AG08396 (cell line): Measurements from ENCODE around the gene PTPN1.
A peak's percentile ranks its signal among the peaks of the same experiment; 100 is the strongest.
"Not testable (repeated sequence)": the region's sequence is repeated elsewhere in the genome, so short reads cannot be mapped to it uniquely, and the experiment has no call there.

Experiments used
- DNase-seq: peaks from one replicate; pipeline ENCODE4 v3.0.0; 2012; ENCODE audit warnings: low spot score, mixed read lengths

Gene PTPN1

GRCh38 chr20:50509923-50510705, at the start of gene PTPN1:
PTPN1 (plus strand) TSS chr20:50510383; CDS start chr20:50510528, 145 bp downstream.
- DNase-seq = peak; percentile 98

DNA sequence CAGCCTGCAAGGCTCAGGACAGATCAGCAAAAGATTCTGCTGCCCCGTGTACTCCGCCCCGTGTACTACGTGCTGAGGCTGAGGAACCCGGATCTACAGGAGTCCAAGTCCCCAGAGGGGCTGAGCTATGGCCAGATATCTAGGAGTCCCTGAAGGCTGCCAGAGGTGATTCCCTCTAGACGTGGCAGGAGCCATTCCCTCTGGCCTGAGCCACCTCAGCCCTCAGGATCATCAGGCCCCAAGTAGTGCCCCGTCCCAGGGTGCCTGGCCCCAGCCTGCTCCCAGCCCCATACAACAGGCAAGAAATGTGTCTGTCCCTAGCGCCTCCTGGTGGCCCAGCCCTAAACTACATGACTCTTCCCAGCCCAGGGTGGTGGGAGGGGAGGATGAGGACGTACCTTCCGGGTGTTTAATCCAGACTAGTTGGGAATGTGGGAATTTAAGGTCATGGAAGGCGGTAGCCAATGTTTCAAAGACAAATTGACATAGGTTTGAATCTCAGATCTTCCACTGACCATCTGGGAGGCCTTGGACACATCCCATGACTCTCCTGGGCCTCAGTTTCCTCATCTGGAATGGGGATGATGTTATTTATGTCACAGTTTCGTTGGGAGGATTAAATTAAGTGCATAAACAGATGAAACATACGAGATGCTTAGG, 49.4 kb upstream of the PTPN1 start:
- peak; percentile 80 for DNase-seq

DNA sequence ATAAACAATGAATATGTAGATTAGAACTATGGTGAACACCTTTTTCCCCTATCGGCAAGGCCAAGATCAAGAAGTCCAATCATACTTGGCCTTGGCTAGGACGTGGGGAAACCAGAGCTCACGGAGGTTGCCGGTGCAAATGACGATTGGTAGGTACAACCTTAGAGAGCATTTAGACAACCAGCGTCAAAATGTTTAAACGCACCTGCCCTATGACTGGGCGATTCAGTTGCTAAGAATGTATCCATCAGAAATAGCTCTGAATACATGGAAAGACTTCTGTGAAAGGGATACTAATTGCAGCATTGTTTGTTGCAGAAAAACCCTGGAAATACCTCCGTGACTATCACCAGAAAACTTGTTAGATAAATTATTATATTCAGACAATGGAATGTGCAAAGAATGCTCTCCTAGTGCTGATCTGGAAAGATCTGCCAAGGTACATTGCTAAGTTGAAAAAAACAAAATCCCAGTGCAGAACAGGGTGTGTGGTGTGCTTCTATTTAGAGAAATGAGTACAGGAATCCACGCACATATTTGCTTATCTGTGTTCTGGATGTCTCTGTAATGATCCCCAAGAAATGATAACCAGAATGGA, 48.0 kb upstream of the PTPN1 start:
- no peak for DNase-seq

- DNase-seq = peak; percentile 63
These were observed 46.0 kb upstream of the PTPN1 start for GRCh38 chr20:50464026-50464724.

- DNase-seq = no peak
These were observed 45.2 kb upstream of the PTPN1 start for GRCh38 chr20:50464725-50465650.

DNA sequence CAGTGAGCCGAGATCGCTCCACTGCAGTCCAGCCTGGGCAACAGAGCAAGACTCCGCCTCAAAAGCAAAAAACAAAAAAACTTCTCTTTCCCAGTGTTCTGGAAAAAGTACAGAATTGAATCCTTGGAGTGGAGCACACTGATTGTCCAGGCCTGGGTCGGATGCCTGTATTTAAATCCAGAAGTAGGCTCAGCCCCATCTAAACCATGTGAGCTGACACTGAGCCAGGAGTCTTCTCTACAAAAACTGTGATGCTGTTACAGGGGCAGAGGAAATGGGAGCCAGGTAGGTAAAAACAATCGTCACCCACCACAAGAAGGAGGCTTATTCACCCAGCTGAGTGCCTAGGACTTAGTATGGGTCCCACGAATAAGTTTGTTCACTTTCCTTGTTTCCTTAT, 43.0 kb upstream of the PTPN1 start:
- DNase-seq = no peak

- DNase-seq = peak; percentile 53
These were observed 42.3 kb upstream of the PTPN1 start for GRCh38 chr20:50467718-50468356.

DNA sequence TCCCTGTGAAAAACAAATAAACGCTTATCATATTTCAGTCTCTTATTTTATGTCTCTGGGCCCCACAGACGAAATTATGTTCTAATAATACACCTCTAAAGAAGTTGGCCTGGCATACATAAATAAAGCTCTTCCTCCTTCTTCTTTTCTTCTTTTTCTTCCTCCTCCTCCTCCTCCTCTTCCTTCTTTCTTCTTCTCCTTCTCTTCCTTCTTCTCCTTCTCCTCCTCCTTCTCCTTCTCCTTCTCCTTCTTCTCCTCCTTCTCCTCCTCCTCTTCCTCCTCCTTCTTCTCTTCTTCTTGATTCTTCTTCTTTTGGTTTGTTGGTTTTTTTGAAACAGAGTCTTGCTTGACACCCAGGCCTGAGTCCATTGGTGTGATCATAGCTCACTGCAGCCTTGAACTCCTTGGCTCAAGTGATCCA, 41.8 kb upstream of the PTPN1 start:
- no peak for DNase-seq

DNA sequence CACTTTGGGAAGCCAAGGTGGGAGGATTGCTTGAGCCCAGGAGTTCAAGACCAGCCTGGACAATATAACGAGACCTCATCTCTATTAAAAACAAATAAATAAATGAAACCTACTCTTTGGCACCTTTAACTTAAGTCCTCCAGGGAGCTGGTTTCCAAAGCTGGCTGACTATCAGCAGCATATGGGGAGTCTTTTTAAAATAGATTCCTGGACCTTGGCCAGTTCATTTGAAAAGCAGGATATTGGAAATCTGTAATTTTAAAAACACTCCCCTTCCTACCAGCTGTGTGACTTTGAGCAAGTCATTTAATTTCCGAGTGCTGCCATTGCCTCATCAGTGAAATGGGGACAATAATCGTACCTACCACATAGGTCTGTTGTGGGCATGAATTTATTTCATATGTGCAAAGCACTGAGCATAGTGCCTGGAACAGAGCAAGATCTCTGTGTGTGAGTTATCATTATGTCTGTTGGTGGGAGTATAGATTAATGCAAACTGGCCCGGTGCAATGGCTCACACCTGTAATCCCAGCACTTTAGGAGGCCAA, 40.9 kb upstream of the PTPN1 start:
- DNase-seq = no peak

- DNase-seq = no peak
These were observed 40.4 kb upstream of the PTPN1 start for GRCh38 chr20:50469796-50470195.

DNA sequence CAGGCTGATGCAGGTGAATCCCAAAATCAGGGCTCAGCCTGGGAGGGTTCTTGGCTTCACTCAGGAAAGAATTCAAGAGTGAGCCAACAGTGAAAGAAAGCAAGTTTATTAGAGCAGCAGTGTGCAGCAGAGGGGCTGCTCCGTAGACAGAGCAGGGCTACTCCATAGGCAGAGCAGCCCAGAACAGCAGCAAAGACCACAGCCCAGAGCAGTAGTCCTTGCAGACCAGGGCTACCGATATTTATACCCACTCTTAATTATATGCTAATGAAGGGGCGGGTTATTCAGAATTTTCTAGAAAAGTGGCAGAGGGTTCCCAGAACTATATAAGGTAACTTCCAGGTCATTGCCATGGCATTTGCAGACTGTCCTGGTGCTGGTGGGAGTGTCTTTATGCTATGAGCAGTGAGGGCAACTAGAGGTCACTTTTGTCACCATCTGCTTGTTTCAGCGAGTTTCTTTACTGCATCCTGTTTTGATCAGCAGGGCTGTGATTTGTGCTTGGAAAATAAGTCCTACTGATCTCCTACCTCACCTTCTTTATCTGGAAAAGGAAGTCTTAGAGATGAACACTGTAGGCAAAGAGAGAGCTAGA, 39.8 kb upstream of the PTPN1 start:
- no peak for DNase-seq

GRCh38 chr20:50471231-50471630, 39.0 kb upstream of the PTPN1 start:
- no peak for DNase-seq

DNA sequence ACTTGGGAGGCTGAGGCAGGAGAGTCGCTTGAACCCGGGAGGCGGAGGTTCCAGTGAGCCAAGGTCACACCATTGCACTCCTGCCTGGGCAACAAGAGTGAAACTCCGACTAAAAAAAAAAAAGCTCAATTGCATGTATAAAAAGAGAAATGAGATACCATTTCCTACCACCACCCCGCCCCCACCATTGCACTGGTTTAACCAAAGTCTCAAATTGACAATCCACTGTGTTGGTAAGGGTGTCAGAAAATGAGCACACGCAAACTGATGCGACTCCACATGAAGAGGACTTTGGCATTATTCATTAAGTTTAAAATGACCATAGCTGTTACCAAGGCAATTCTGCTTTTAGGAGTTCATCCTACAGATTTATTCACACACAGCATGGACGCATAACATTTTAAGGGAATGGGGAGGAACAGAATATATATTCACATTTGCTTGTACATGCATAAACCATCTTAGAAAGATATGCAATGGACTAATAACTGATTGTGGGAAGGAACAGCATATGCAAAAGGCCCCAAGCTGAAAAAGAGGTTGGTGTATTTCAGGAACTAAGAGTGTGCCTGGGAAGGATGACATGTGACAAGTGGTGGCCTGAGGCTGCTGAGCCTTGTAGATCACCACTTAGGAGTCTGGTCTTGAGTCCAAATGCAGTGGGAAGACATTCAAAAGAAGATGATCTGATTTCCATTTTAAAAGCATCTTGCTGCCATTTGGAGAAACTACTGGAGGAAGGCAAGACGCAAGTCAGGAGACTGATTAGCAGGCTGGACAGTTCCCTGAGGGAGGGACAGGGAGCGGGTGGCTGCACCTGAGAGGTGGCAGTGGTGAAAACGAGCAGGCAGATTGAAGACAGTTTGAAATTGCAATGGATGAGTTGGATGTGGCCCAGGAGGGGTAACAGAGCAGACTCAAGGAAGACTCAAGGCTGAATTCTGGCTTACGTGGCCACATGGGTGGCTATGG, 37.2 kb upstream of the PTPN1 start:
- no peak for DNase-seq

GRCh38 chr20:50474356-50474755, 35.8 kb upstream of the PTPN1 start:
- DNase-seq = not testable (repeated sequence)

DNA sequence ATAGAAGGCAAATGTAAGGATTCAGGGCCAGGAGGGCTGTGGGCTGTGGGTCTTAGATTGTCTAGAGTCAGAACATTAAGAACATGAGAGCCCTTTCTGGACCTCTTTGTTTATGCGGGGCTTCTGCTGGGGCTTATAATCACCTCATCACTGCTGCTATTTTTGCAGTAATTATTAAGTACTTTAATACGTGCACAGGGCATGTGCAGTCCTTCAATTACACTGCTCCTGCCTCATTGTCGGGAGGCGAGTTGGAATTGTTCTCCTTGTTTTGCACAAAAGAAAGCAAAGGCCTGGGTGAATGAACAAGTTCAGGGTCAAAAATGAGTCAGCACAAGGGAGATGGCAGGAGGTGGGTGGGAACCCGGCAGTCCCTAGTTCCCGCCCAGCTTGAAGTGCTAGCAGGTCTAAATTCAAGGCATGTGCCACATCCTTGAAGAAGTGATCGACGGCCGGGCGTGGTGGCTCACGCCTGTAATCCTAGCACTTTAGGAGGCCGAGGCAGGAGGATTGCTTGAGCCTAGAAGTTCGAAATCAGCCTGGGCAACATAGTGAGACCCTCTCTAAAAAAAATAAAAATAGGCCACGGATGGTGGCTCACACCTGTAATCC, 34.4 kb upstream of the PTPN1 start:
- DNase-seq = peak; percentile 39

- DNase-seq = no peak
These were observed 32.8 kb upstream of the PTPN1 start for GRCh38 chr20:50477239-50477872.

DNA sequence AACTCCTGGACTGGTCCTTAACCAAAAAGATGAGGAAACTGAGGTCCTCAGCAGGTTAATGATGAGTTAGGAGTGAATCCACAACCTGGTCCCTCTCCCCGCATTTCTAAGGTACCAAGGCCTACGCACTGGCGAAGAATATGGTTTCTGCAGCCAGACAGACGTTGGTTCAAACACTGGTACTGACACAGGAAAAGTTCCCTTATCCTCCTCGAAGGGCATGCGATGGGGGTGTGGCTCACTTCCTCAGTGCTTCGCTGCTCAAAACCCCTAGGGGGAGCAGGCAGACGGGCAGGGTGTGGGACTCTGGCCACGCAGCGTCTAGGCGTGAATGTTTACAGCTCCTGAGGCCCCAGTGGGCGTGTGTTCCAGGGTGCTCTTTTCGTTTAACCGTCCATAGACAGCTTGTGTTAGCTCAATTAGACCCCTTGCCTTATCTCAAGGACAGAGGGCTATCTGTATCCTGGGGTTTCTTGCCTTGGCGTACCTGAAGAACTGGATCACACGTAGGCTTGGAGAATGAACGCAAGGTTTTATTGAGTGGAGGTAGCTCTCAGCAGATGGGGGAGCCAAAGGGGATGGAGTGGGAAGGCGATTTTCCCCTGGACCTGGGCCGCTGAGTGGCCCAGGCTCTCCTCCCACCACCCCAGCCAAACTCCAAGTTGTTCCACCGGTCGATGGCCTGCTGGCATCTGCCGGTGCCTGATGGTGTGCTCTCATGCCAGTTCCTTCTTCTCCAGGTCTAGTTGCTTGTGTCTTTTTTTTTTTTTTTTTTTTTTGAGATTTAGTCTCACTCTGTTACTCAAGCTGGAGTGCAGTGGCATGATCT, 31.8 kb upstream of the PTPN1 start:
- DNase-seq = peak; percentile 27
